Stimulated activated CD4-positive, alpha-beta T cell treated with anti-CD3 and anti-CD28 coated beads, TNF-alpha, amount 100 ng/mL, for 4 hours (primary cell): Measurements from ENCODE around the gene SV2B.
"Not testable (repeated sequence)": the region's sequence is repeated elsewhere in the genome, so short reads cannot be mapped to it uniquely, and the experiment has no call there.

ENCODE experiments used
- DNase-seq, 3 experiments: peaks; one replicate each; pipeline ENCODE4 v3.0.0-alpha.2; 2020; ENCODE audit warnings: low read depth in 3 of 3

The SV2B gene

GRCh38 chr15:91099995-91100813, at the start of gene SV2B:
Gene SV2B, plus strand, starts transcription at chr15:91100257. Its CDS starts 126,007 bp downstream, at chr15:91226264.
- DNase-seq = peak; percentile 15 to 38 (median 23)

GRCh38 chr15:91051248-91051647, 48.8 kb upstream of the SV2B start:
- DNase-seq = no peak

GRCh38 chr15:91054816-91055215, 45.2 kb upstream of the SV2B start:
- no peak for DNase-seq

GRCh38 chr15:91055548-91056331, 44.3 kb upstream of the SV2B start:
- peak in 1 of 3 experiments; percentile 8 for DNase-seq

GRCh38 chr15:91061230-91061629, 38.8 kb upstream of the SV2B start:
- DNase-seq = no peak

- no peak for DNase-seq
Observed at GRCh38 chr15:91061997-91062396, 38.1 kb upstream of the SV2B start.

GRCh38 chr15:91065505-91065904, 34.6 kb upstream of the SV2B start:
- DNase-seq = no peak

GRCh38 chr15:91067036-91067435, 33.0 kb upstream of the SV2B start:
- no peak for DNase-seq

GRCh38 chr15:91068436-91068835, 31.6 kb upstream of the SV2B start:
- no peak for DNase-seq

GRCh38 chr15:91068966-91069365, 31.1 kb upstream of the SV2B start:
- no peak for DNase-seq

GRCh38 chr15:91070872-91071271, 29.2 kb upstream of the SV2B start:
- no peak for DNase-seq

- DNase-seq = no peak
Observed at GRCh38 chr15:91072161-91072560, 27.9 kb upstream of the SV2B start.

GRCh38 chr15:91073077-91073476, 27.0 kb upstream of the SV2B start:
- no peak for DNase-seq

GRCh38 chr15:91073768-91074167, 26.3 kb upstream of the SV2B start:
- no peak for DNase-seq

GRCh38 chr15:91075739-91076138, 24.3 kb upstream of the SV2B start:
- no peak for DNase-seq

GRCh38 chr15:91077029-91077428, 23.0 kb upstream of the SV2B start:
- no peak for DNase-seq

GRCh38 chr15:91093866-91094265, 6.2 kb upstream of the SV2B start:
- not testable (repeated sequence) for DNase-seq

GRCh38 chr15:91098451-91098850, 1.6 kb upstream of the SV2B start:
- no peak for DNase-seq

GRCh38 chr15:91099616-91099994, 452 bp upstream of the SV2B start:
- peak; percentile 12 to 59 (median 45) for DNase-seq

- DNase-seq = no peak
Observed at GRCh38 chr15:91100814-91101607, 954 bp downstream of the SV2B start.

- DNase-seq = no peak
Observed at GRCh38 chr15:91101608-91101920, 1.5 kb downstream of the SV2B start.
